HK-2 (cell line): ENCODE measurements around the gene BEST3.
"Not testable (repeated sequence)": the region's sequence is repeated elsewhere in the genome, so short reads cannot be mapped to it uniquely, and the experiment has no call there.

Source experiments
- DNase-seq: peaks from one replicate; pipeline ENCODE4 v3.0.0-alpha.2; 2018; ENCODE audit not compliant: unreplicated experiment

The BEST3 gene

GRCh38 chr12:69649529-69649928 lies 49.6 kb downstream of the BEST3 start:
- no peak for DNase-seq

GRCh38 chr12:69648476-69648875 lies 50.6 kb downstream of the BEST3 start:
- peak; percentile 30 for DNase-seq

- no peak for DNase-seq
Measured at GRCh38 chr12:69647178-69647577, 51.9 kb downstream of the BEST3 start.

DNA sequence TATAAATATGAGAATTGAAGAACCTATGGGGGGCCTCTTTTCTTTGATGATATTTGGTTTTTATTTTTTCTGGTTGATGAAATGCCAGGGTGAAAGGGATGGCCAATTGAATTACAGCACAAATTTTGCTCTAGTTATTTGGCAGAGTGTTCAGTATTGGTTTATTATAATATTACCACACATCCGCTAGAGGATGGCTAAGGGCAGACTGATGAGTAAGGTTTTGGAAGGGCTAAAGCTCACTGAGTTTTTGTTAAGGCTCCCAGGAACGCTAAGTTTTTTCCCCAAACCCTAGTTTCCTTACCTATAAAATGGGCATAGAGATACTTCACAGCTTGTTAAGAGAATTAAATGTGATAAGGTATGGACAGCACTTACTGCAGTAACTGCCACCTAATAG lies 54.1 kb downstream of the BEST3 start:
- DNase-seq, result no peak

DNA sequence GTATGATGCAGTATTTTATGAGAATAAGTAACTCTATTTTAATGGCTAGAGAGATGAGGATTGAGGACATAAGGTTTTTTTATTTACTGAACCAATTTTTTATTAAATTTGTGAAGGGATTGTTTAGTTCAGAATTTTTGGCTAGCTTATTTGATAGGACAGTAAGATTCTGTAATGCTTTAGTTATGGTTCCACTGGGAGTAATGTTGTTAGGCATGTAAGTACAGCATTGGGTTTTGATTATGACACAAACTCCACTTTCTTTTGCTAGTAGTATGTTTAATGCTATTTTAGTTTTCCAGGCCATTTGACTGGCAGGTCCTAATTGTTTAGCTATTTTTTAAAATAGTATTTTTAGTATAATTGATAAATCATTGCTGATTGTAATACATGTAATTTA lies 54.6 kb downstream of the BEST3 start:
- no peak for DNase-seq

GRCh38 chr12:69642531-69642930 lies 56.6 kb downstream of the BEST3 start:
- DNase-seq, result no peak

DNA sequence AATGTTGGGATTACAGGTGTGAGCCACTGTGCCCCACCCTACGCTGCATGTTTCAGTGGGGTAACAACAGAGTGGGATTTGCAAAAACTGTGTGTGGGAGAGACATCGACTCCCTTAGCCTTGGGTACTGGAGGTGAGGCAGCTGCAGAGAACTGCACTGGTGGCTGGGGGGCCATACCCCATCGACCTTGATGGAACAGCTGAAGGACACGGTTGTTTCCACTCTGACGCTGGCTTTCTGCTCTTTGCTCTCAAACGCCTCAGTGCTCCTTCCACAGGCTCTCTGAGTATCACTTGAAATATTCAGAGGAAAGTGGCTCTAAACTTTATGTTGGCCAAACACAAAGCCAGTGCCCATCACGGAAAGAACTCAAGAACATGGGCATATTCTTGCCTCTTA lies 57.6 kb downstream of the BEST3 start:
- no peak for DNase-seq

- peak; percentile 57 for DNase-seq
Measured at GRCh38 chr12:69639400-69640016, 59.6 kb downstream of the BEST3 start.

GRCh38 chr12:69633061-69633460 lies 66.0 kb downstream of the BEST3 start:
- DNase-seq, result no peak

DNA sequence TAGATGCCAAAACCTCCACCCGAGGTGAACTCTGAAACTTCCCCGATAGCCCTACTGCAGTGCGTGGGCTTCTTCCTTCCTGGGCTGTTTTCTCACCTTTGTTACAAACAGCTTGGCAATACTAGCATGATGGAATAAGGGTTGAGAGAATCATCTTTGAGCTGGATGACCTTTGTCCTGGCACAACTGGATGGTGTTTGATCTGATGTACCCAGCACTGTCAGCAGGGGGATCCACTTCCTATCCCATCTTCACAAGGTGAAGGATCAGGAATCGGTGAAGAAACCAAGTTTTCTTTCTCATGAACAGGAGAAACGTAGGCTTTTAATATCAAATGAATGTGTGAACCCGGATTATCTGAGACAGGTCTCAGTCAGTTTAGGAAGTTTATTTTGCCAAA lies 68.9 kb downstream of the BEST3 start:
- DNase-seq, result peak; percentile 19

DNA sequence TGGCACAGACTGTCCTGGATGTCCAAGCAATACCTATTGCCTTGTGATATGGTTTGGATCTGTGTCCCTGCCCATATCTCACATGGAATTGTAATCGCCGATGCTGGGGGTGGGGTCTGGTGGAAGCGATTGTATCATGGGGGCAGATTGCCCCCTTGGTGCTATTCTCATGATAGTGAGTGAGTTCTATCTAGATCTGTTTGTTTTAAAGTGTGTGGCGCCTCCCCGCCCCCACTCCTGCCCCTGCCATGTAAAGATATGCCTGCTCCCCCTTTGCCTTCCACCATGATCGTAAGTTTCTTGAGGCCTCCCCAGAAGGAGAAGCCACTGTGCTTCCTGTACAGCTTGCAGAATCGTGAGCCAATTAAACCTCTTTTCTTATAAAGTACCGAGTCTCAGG lies 71.6 kb downstream of the BEST3 start:
- DNase-seq, result no peak

- no peak for DNase-seq
Measured at GRCh38 chr12:69623970-69624369, 75.1 kb downstream of the BEST3 start.

- DNase-seq, result no peak
Measured at GRCh38 chr12:69621551-69621950, 77.6 kb downstream of the BEST3 start.

DNA sequence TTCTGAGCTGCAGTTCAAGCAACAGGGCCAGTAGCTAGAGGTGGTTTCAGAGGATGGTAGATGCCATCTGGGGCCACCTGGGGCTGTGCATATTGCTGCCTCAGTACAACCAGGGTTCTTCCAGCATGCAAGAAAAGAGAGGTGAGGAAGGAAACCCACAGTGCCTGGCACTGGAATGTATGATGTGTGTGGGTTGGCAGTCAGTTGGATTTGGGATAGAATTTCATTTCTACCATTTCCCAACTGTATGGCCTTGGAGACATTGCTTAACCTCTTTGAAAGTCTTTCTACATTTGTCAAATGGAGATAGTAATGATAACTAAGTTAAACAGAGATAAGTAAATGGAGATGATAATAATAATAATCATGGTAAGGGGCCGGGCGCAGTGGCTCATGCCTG lies 78.2 kb downstream of the BEST3 start:
- no peak for DNase-seq

DNA sequence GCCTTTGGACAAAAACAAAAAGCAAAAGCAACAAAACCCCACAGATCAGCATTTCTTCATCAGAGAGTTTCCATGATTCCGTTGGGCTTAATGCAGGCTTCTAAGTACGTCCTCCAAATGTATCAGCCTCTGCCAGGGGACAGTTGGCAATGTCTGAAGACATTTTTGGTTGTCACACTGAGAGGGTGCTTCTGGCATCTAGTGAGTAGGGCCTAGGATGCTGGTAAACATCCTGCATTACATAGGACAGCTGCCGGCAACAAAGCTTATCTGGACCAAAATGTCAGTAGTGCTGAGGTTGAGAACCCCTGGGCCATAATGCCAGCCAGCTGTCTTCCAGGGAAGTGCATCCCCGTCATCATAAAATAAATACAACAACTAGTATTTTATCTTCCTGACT lies 79.0 kb downstream of the BEST3 start:
- no peak for DNase-seq

- DNase-seq, result no peak
Measured at GRCh38 chr12:69619050-69619449, 80.1 kb downstream of the BEST3 start.

- DNase-seq, result no peak
Measured at GRCh38 chr12:69616025-69616424, 83.1 kb downstream of the BEST3 start.

- no peak for DNase-seq
Measured at GRCh38 chr12:69613351-69613750, 85.8 kb downstream of the BEST3 start.

DNA sequence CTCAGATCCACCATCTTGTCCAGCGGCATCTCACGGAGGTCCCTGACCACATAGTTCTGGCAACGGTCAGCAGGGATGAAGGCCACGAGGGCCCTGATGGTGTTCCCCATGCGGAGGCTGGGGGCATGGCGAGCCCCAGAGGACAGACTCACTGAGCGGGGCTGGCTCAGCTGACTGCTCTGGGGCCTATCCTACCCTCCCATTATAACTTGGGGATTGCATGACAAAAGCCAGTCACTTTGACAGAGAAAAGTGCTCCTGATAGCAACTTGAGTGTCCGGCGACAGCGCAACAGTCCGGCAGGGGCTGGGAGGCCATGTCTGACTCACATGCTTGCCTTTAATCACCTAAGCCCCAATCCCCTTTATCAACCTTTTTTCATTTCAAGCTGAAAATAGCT lies 88.4 kb downstream of the BEST3 start, which contains the start of gene LRRC10:
LRRC10 (minus strand) TSS at position 179 of the 400 bp plus-strand sequence; CDS start at position 110, 69 bp downstream.
- DNase-seq, result no peak

DNA sequence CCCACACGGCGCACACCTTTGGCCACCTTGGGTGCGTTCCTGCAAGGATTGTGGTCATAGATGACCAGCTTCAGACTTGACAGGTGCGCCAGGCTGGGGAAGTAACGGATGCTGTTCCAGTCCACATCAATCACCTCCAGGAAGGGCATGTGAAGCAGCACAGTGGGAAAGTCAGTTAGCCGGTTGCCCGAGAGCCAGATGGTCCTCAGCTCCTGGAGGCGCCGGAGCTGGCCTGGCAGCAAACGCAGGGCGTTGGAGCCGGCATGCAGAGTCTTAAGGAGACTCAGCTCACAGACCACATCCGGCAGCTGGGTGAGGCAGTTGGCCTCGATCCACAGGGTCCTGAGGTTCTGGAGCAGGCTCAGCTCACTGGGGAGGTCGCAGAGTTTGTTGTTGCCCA lies 89.0 kb downstream of the BEST3 start:
- DNase-seq, result no peak

DNA sequence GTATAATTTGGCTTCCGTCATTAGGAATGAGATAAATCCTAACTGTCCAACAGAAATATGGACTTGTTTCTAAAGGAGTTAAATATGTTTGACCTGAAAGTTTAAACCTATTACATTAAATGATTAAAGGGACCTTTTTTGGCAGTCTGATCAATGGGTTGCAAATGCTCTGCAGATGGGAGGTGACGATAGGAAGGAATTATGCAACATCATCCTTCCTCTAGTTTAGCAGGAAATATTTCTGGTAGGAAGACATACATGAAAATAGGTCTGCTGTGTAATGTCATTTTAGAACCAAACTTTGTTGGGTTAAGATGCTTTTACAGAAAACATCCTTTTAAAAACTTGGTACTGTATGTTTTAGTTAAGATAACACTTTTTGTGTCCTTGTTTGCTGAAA lies 91.0 kb downstream of the BEST3 start:
- no peak for DNase-seq

- DNase-seq, result not testable (repeated sequence)
Measured at GRCh38 chr12:69604275-69604674, 94.8 kb downstream of the BEST3 start.
